Calu3 (cell line): ENCODE data around the gene CDH11. TPM values are rescaled to one million over a fixed set of nuclear protein-coding genes. Genes with fewer than 3 reads are reported as not detected.

Experiments used
- Bru-seq: library from RNA; stranded (reverse); fragments of 400-500 nt; gene quantifications from one replicate; lab custom pipeline; 2021; lab: Mats Ljungman, UMichigan
- BruChase-seq, 2 experiments: library from RNA; stranded (reverse); fragments of 400-500 nt; gene quantifications; one replicate each; lab custom pipeline; 2021; lab: Mats Ljungman, UMichigan
- BruUV-seq: library from RNA; stranded (reverse); fragments of 400-500 nt; replicated peaks from 2 replicates; lab custom pipeline; 2021; lab: Mats Ljungman, UMichigan
- CTCF ChIA-PET: fragments of 300-600 bp; sonication (Branson Sonifier 250); formaldehyde crosslinking; loops from one replicate; lab custom pipeline; 2022; ENCODE audit warnings: antibody characterized with exemption; lab: Charles Lee
- DNase-seq: peaks from one replicate; pipeline ENCODE4 v3.0.0; 2022
- H3K27ac Mint-ChIP-seq: one replicate; pipeline ENCODE4 v1.8.0; 2022; ENCODE audit warnings: mixed read lengths; ENCODE audit not compliant: unreplicated experiment
- H3K27me3 Mint-ChIP-seq: one replicate; pipeline ENCODE4 v1.8.0; 2022; ENCODE audit warnings: mixed read lengths; ENCODE audit not compliant: unreplicated experiment
- H3K36me3 Mint-ChIP-seq: one replicate; pipeline ENCODE4 v1.8.0; 2022; ENCODE audit warnings: mild to moderate bottlenecking, moderate library complexity, mixed read lengths; ENCODE audit not compliant: insufficient read depth, unreplicated experiment
- H3K4me1 Mint-ChIP-seq: one replicate; pipeline ENCODE4 v1.8.0; 2022; ENCODE audit warnings: mild to moderate bottlenecking, low read depth, mixed read lengths; ENCODE audit not compliant: unreplicated experiment
- H3K4me3 Mint-ChIP-seq: one replicate; pipeline ENCODE4 v1.8.0; 2022; ENCODE audit warnings: mild to moderate bottlenecking, low read depth, moderate library complexity, mixed read lengths; ENCODE audit not compliant: unreplicated experiment
- H3K9me3 Mint-ChIP-seq: one replicate; pipeline ENCODE4 v1.8.0; 2022; ENCODE audit warnings: low read depth, mixed read lengths; ENCODE audit not compliant: unreplicated experiment
- intact Hi-C: fragments of 100-400 bp; cut with micrococcal nuclease; formaldehyde crosslinking; loops from one replicate; pipeline ENCODE4 v1.10.0; 2022; ENCODE audit not compliant: unreplicated experiment
- long read RNA-seq: library from polyadenylated mRNA; stranded (forward); transcript quantifications from one replicate; pipeline ENCODE4 v2.0.0, GENCODE V29; 2022
- total RNA-seq: library from RNA; stranded (reverse); gene quantifications from 2 replicates; pipeline ENCODE4 v1.2.3, GENCODE V29; 2022
- TF ChIP-seq, protein P1 (sequence below): fragments of 200-600 bp; IDR thresholded peaks from one replicate; pipeline ENCODE4 v1.8.0; 2022; ENCODE audit warnings: antibody characterized with exemption; ENCODE audit not compliant: unreplicated experiment

CDH11 gene, protein sequence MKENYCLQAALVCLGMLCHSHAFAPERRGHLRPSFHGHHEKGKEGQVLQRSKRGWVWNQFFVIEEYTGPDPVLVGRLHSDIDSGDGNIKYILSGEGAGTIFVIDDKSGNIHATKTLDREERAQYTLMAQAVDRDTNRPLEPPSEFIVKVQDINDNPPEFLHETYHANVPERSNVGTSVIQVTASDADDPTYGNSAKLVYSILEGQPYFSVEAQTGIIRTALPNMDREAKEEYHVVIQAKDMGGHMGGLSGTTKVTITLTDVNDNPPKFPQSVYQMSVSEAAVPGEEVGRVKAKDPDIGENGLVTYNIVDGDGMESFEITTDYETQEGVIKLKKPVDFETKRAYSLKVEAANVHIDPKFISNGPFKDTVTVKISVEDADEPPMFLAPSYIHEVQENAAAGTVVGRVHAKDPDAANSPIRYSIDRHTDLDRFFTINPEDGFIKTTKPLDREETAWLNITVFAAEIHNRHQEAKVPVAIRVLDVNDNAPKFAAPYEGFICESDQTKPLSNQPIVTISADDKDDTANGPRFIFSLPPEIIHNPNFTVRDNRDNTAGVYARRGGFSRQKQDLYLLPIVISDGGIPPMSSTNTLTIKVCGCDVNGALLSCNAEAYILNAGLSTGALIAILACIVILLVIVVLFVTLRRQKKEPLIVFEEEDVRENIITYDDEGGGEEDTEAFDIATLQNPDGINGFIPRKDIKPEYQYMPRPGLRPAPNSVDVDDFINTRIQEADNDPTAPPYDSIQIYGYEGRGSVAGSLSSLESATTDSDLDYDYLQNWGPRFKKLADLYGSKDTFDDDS
- total RNA-seq (not detected in 2 replicates), Bru-seq, nascent RNA (not detected), BruChase-seq, experiment 1, labeled RNA remaining after a 6-hour chase (not detected), BruChase-seq, experiment 2, labeled RNA remaining after a 2-hour chase (not detected)
- long read RNA-seq: 0 reads

DNA sequence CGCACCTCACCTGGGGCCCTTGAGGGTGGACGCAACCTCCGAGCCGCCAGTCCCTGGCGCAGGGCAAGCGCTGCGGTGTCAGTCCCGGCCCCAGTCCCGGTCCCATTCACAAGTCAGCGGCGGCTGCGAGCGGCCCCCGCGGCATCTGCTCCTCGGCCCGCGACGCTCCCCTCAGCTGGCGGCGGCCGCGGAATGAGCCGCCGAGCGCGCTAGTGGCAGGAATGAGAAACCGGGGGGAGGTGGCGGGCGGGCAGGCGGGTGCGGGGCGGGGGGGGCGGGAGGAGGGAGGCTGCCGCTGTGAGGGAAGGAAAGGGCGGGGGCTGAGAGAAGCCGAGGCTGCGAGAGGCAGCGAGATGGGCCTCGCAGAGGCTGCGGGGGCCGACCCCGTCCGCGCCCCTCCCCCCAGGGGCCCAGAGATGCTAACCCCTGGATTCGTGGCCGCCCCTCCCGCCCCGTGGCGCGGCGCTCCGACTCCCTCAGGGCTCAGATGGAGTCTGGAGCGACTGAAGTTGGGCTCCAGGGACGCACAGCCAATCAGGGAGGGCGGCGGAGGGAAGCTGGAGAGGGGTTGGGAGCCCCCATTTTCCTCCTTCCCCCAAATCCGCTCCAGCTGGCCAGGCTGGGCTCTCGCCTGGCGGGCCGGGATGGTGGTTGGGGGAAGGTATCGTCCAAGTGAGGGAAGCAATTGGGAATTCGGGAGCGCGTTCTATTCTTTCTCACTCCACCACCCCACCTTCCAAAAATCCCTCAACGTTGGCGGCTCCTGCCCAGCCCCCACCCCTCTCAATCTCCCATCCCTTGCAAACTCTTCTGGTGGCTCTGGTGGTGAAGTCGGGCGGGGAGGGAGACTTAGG lies at the start of gene CDH11:
Gene CDH11 (minus strand): TSS at position 194 of the 854 bp plus-strand sequence. CDS start 117,194 bp downstream, outside the sequence.
- Mint-ChIP-seq H3K27ac (no peak within 1 kb of the TSS), H3K27me3 (no peaks in the 10 kb centered on the region), H3K9me3 (peaks cover 3% of the 10 kb centered on the region), H3K36me3 (no peaks in the 10 kb centered on the region), H3K4me3 (no peak within 1 kb of the TSS), H3K4me1 (no peaks in the 10 kb centered on the region)
- intact Hi-C loops: no loop called here
- CTCF ChIA-PET: interaction anchor here (0.8 kb wide), 1 partner anchor 504 kb away, joined by 4 read pairs; no protein-coding TSS in a partner anchor
- TF ChIP-seq, protein P1, sequence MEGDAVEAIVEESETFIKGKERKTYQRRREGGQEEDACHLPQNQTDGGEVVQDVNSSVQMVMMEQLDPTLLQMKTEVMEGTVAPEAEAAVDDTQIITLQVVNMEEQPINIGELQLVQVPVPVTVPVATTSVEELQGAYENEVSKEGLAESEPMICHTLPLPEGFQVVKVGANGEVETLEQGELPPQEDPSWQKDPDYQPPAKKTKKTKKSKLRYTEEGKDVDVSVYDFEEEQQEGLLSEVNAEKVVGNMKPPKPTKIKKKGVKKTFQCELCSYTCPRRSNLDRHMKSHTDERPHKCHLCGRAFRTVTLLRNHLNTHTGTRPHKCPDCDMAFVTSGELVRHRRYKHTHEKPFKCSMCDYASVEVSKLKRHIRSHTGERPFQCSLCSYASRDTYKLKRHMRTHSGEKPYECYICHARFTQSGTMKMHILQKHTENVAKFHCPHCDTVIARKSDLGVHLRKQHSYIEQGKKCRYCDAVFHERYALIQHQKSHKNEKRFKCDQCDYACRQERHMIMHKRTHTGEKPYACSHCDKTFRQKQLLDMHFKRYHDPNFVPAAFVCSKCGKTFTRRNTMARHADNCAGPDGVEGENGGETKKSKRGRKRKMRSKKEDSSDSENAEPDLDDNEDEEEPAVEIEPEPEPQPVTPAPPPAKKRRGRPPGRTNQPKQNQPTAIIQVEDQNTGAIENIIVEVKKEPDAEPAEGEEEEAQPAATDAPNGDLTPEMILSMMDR: no peak
- DNase-seq: no peak
- no TSS peak for BruUV-seq

- no peak overlapping the region for H3K27ac Mint-ChIP-seq
- CTCF ChIA-PET: no interaction called here
Observed at GRCh38 chr16:65154321-65154720, 32.5 kb upstream of the CDH11 start.

DNA sequence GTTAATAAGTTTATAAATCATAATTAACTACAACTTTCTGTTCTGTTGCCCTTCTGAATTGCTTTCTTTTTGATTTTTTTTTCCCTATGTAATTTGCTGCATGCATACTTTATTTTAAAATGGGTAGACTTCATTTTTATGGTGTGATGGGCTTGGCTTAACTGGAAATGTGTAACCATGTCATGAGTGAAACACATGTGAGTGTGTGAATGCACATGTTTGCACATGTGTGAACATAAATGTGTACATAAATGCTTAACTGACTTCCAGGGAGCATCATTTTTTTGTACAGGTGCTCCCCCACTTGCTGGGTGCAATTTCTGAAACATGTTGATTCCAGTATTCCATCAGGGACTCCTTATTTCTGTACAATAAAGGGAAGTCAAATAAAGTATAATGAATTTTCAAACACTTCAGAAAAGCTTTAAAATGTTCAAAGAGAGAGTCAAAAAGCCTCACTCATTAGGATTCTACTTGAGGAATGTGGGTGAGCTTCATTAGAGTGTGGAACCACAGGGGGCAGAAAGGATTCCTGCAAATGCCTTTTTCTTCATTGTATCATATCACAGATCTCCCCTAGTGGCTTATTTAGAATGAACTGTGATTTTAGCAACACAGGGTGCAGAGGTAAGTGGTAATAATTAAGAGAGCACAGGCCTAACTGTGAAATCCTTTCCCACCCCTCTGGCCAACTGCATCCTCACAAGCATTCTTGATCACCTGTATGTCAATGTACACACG lies 31.7 kb upstream of the CDH11 start:
- Mint-ChIP-seq H3K27ac (no peak overlapping the region), H3K4me1 (no peaks in the 10 kb centered on the region), H3K9me3 (peaks cover 17% of the 10 kb centered on the region), H3K36me3 (no peaks in the 10 kb centered on the region), H3K4me3 (no peak overlapping the region), H3K27me3 (no peaks in the 10 kb centered on the region)
- CTCF ChIA-PET: no interaction called here
- TF ChIP-seq, protein P1: no peak
- intact Hi-C loops: no loop called here
- no peak for DNase-seq
- BruUV-seq: no TSS peak

More at GRCh38 chr16:65154321-65154720, 32.5 kb upstream of the CDH11 start:
- BruUV-seq: no TSS peak
- no peak for DNase-seq
- intact Hi-C loops: no loop called here
- no peaks in the 10 kb centered on the region for H3K36me3 Mint-ChIP-seq
- H3K4me3 Mint-ChIP-seq: no peak overlapping the region
- TF ChIP-seq, protein P1: no peak
- peaks cover 12% of the 10 kb centered on the region for H3K9me3 Mint-ChIP-seq
- no peaks in the 10 kb centered on the region for H3K4me1 Mint-ChIP-seq
- no peaks in the 10 kb centered on the region for H3K27me3 Mint-ChIP-seq
